Prostate gland (tissue), 2 donors: Measurements from ENCODE around the gene ADAMTSL5. TPM values are rescaled to one million over a fixed set of nuclear protein-coding genes. Genes with fewer than 3 reads are reported as not detected.
"Not testable (repeated sequence)": the region's sequence is repeated elsewhere in the genome, so short reads cannot be mapped to it uniquely, and the experiment has no call there.

Experiments
- DNase-seq: peaks from one replicate; pipeline ENCODE4 v3.0.0-alpha.2; 2019; ENCODE audit warnings: low spot score
- H3K27ac ChIP-seq, 2 donors: fragments of 200-600 bp; sonication (generic); 2 replicates each; pipeline ENCODE4 v1.5.1; 2017 to 2019
- H3K27me3 ChIP-seq: fragments of 200-600 bp; sonication (generic); replicated peaks from 2 replicates; pipeline ENCODE4 v1.5.1; 2019; ENCODE audit not compliant: insufficient read depth
- H3K36me3 ChIP-seq, 2 donors: fragments of 200-600 bp; sonication (generic); 1 replicate in 1 of 2; 2 replicates in 1 of 2; pipeline versions ENCODE4 v1.5.1 to v1.8.1; 2017 to 2019
- H3K4me1 ChIP-seq: fragments of 200-600 bp; sonication (generic); replicated peaks from 2 replicates; pipeline ENCODE4 v1.5.1; 2019
- H3K4me3 ChIP-seq, 2 donors: fragments of 200-600 bp; sonication (generic); 2 replicates each; pipeline ENCODE4 v1.5.1; 2017 to 2019
- H3K9me3 ChIP-seq: fragments of 200-600 bp; sonication (generic); 2 replicates; pipeline ENCODE4 v1.5.1; 2017
- POLR2A ChIP-seq: fragments of 450-650 bp; IDR thresholded peaks from one replicate; pipeline ENCODE4 v1.6.1; 2016; ENCODE audit warnings: antibody characterized with exemption, mild to moderate bottlenecking
- POLR2AphosphoS5 ChIP-seq: sonication (generic); formaldehyde crosslinking; IDR thresholded peaks from one replicate; pipeline ENCODE4 v1.6.1; 2017; ENCODE audit warnings: antibody characterized with exemption
- WGBS: methylation state at CpG from one replicate; pipeline ENCODE4 v1.1.5; 2018; 5-methylcytosine and 5-hydroxymethylcytosine counted together
- intact Hi-C: fragments of 100-400 bp; cut with DNase I; formaldehyde crosslinking; loops from one replicate; pipeline ENCODE4 v1.14.2; 2022
- total RNA-seq, 2 donors: library from RNA; depleted of rRNA; stranded (reverse); fragments of >200 nt; gene quantifications; one replicate each; pipeline ENCODE4 v1.1.0, GENCODE V29; 2016
- TF ChIP-seq, protein P1 (sequence below), 4 experiments: fragments of 200-600 bp in 2 of 4; fragments of 450-650 bp in 2 of 4; sonication (generic) in 2 of 4; IDR thresholded peaks; 1 replicate in 3 of 4; 2 replicates in 1 of 4; pipeline ENCODE4 v1.5.1; 2016 to 2019; ENCODE audit warnings: antibody characterized with exemption in 4 of 4, mild to moderate bottlenecking in 2 of 4, moderate library complexity in 2 of 4

ADAMTSL5 gene
- total RNA-seq, 2 donors from 2014 or later, result 0.82 to 14.5 TPM

GRCh38 chr19:1478934-1479707, 33.7 kb downstream of the ADAMTSL5 start, which contains the start of gene C19orf25:
C19orf25 (minus strand) TSS chr19:1479215; CDS start chr19:1478903, 312 bp downstream.
- DNase-seq, result peak; percentile 90
- intact Hi-C loops, result no loop called here
- H3K4me3 ChIP-seq, result peak within 1 kb of the TSS; percentile 89 to 92
- H3K27me3 ChIP-seq, result no peaks in the 10 kb centered on the region
- TF ChIP-seq POLR2A, result peak; percentile 57
- TF ChIP-seq POLR2AphosphoS5, result peak; percentile 99
- TF ChIP-seq, protein P1, sequence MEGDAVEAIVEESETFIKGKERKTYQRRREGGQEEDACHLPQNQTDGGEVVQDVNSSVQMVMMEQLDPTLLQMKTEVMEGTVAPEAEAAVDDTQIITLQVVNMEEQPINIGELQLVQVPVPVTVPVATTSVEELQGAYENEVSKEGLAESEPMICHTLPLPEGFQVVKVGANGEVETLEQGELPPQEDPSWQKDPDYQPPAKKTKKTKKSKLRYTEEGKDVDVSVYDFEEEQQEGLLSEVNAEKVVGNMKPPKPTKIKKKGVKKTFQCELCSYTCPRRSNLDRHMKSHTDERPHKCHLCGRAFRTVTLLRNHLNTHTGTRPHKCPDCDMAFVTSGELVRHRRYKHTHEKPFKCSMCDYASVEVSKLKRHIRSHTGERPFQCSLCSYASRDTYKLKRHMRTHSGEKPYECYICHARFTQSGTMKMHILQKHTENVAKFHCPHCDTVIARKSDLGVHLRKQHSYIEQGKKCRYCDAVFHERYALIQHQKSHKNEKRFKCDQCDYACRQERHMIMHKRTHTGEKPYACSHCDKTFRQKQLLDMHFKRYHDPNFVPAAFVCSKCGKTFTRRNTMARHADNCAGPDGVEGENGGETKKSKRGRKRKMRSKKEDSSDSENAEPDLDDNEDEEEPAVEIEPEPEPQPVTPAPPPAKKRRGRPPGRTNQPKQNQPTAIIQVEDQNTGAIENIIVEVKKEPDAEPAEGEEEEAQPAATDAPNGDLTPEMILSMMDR (IDR thresholded peaks at IDR 0.05), result peak in 2 of 4 experiments; percentile 9 to 10
- under 1% methylated on average over 58 of the region's 71 CpGs for WGBS
- H3K9me3 ChIP-seq, result no peaks in the 10 kb centered on the region
- H3K4me1 ChIP-seq, result no peaks in the 10 kb centered on the region
- no peaks in the 10 kb centered on the region for H3K36me3 ChIP-seq
- H3K27ac ChIP-seq, result peak within 1 kb of the TSS; percentile 57 to 68

DNA sequence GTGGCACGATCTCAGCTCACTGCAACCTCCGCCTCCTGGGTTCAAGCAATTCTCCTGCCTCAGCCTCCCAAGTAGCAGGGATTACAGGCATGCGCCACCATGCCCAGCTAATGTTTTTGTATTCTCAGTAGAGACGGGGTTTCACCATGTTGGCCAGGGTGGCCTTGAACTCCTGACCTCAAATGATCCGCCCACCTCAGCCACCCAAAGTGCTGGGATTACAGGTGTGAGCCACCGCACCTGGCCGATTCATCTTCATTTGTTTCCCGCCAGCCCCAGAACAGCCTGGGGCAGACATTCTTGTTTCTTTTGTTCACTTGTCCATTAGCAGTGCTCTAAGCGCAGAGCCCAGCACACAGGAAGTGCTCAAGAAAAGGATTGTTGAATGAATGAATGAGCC, 35.8 kb downstream of the ADAMTSL5 start:
- H3K27ac ChIP-seq, H3K36me3 ChIP-seq, intact Hi-C loops, H3K27me3 ChIP-seq, H3K4me3 ChIP-seq, DNase-seq, H3K9me3 ChIP-seq, H3K4me1 ChIP-seq: not testable (repeated sequence)
- WGBS, result 94% methylated on average over 9 of the region's 9 CpGs

- DNase-seq, result no peak
- WGBS, result 93% methylated on average over 29 of the region's 31 CpGs
- no peaks in the 10 kb centered on the region for H3K9me3 ChIP-seq
- H3K4me3 ChIP-seq, result no peak overlapping the region
- no peak overlapping the region for H3K27ac ChIP-seq
- intact Hi-C loops, result no loop called here
- H3K27me3 ChIP-seq, result peaks cover 9% of the 10 kb centered on the region
- no peak for TF ChIP-seq POLR2A
- TF ChIP-seq, protein P1 (IDR thresholded peaks at IDR 0.05), result no peak
- TF ChIP-seq POLR2AphosphoS5, result no peak
- no peaks in the 10 kb centered on the region for H3K36me3 ChIP-seq
- H3K4me1 ChIP-seq, result peaks cover 2% of the 10 kb centered on the region
These were observed 36.9 kb downstream of the ADAMTSL5 start for GRCh38 chr19:1475751-1476437.

DNA sequence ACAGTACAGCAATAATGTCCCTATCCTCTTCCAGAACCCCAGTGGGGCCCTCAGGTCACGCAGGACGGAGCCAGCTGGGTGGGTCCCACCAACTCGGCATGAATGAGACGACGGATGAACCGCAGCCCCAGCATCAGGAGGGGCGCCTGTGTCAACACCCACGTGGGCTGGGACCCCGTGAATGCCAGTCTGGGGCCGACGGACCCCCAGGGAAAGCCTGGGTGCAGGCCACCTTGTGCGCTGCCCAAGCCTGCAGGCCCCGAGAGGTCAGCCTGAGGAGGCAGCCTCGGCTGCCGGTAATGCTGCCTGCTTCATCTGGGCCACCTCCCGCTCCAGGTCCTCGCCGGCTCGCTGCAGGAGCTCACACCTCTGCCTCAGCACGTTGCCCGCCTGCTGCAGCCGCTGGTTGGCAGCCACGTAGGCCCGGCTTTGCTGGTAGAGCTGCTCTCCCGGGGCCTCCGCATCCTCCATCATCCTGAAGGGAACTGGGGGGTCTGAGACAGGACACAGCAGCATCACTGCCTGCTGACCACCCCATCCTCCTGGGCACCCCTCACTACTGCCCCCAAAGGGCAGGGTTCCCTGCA, 38.0 kb downstream of the ADAMTSL5 start:
- DNase-seq, result no peak

More for the DNA sequence above, 38.0 kb downstream of the ADAMTSL5 start:
- Histone ChIP-seq H3K4me1 (peaks cover 13% of the 10 kb centered on the region), H3K9me3 (no peaks in the 10 kb centered on the region), H3K4me3 (no peak overlapping the region), H3K27ac (no peak overlapping the region), H3K27me3 (peaks cover 14% of the 10 kb centered on the region), H3K36me3 (no peaks in the 10 kb centered on the region)
- WGBS, result 89% methylated on average over 20 of the region's 26 CpGs
- TF ChIP-seq POLR2AphosphoS5 (no peak), POLR2A (no peak)
- TF ChIP-seq, protein P1 (IDR thresholded peaks at IDR 0.05), result no peak
- intact Hi-C loops, result no loop called here
